ENCODE measurements around the gene SLC5A6.

The SLC5A6 gene

DNA sequence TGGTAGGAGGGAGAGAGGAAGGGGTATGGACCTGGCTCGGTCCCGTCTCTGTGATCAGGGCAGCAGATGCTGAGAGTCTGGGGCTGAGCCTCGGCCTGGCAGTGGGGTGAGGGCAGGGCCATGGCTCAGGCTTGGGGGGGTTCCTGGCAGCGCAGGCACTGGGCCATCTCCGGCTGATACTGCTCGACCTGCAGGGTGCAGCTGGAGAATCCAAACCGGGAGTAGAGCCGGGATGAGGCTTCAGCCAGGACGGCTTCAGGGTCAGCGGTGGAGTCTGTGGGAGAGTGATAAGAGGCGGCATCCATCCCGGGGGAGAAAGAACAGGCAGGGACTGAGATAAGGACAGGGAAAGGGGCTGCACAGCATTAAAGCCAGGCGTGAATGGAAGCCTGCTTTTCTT is 43.1 kb upstream of the SLC5A6 start:
- no peaks in the 10 kb centered on the region for H3K4me1 ChIP-seq (ENCODE audit: control insufficient read depth in 1 of 2, insufficient read depth in 1 of 2, low read depth in 1 of 2, low read length in 1 of 2)
- no peak overlapping the region for H3K27ac ChIP-seq
- no peak overlapping the region for H3K4me3 ChIP-seq (ENCODE audit: low read depth in 1 of 2, low read length in 1 of 2)
- peaks cover 83% of the 10 kb centered on the region for H3K27me3 ChIP-seq
- no peaks in the 10 kb centered on the region for H3K9me3 ChIP-seq
- TF ChIP-seq, protein P1, sequence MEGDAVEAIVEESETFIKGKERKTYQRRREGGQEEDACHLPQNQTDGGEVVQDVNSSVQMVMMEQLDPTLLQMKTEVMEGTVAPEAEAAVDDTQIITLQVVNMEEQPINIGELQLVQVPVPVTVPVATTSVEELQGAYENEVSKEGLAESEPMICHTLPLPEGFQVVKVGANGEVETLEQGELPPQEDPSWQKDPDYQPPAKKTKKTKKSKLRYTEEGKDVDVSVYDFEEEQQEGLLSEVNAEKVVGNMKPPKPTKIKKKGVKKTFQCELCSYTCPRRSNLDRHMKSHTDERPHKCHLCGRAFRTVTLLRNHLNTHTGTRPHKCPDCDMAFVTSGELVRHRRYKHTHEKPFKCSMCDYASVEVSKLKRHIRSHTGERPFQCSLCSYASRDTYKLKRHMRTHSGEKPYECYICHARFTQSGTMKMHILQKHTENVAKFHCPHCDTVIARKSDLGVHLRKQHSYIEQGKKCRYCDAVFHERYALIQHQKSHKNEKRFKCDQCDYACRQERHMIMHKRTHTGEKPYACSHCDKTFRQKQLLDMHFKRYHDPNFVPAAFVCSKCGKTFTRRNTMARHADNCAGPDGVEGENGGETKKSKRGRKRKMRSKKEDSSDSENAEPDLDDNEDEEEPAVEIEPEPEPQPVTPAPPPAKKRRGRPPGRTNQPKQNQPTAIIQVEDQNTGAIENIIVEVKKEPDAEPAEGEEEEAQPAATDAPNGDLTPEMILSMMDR (IDR thresholded peaks at IDR 0.05): no peak
- no peaks in the 10 kb centered on the region for H3K36me3 ChIP-seq

DNA sequence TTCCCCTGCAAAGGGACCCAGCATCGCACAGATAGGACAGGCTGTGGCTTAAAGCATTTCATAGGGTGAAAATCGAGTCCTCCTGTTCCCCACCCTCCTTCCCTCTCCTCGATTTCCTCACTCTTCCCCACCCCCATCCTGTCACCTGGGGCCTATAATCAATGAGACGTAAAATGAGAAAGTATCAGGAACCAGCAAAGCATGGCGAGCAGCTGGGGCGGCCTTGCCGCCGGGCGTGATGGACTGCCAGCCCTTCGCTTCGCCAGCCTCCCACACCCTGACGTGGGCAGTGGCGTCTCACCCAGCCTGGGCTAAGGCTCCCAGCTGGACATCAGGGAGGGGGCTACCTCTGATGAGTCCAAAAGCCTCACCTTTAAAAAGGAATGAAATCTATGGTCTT is 39.7 kb upstream of the SLC5A6 start:
- H3K9me3 ChIP-seq: no peaks in the 10 kb centered on the region
- H3K4me3 ChIP-seq (ENCODE audit: low read depth in 1 of 2, low read length in 1 of 2): no peak overlapping the region
- H3K36me3 ChIP-seq: no peaks in the 10 kb centered on the region
- H3K4me1 ChIP-seq (ENCODE audit: control insufficient read depth in 1 of 2, insufficient read depth in 1 of 2, low read depth in 1 of 2, low read length in 1 of 2): no peaks in the 10 kb centered on the region
- TF ChIP-seq, protein P1 (IDR thresholded peaks at IDR 0.05): no peak
- H3K27me3 ChIP-seq: peaks cover 63% of the 10 kb centered on the region
- no peak overlapping the region for H3K27ac ChIP-seq

DNA sequence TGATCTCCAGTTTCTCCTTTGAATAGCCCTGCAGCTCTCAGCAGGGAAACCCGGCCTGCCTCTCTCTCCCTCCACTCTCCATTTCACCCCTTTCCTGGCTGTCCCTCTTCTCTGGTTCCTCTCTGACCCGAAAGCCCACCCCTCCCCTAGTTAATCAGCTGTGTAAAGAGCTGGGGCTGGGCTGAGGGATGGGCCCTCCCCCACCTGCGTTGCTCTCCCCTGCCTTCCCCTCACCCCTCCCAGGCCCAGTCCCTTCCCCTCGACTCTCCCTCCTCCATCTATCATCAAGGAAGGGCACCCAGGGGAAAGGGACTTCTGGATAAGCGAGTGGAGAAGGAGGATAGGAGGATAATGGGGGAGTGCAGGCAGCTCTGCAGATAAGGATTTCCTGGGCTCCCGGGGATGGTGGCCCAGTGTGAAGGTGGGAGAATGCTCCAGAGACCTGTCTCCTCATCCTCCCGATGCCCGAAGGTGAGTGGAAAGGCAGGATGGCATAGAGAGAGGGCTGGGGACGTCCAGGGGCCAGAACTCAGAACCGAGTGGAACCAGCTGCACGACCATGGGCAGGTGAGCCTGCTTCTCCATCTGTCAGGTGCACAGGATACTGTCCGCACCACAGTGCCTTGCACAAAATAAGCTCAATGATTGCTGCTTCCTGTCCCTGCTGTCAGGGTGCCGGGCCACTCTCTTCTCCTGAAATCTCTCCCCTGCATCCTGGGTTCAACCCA is 38.7 kb upstream of the SLC5A6 start:
- TF ChIP-seq, protein P1 (IDR thresholded peaks at IDR 0.05): no peak
- peaks cover 54% of the 10 kb centered on the region for H3K27me3 ChIP-seq
- no peaks in the 10 kb centered on the region for H3K9me3 ChIP-seq
- H3K27ac ChIP-seq: no peak overlapping the region
- no peaks in the 10 kb centered on the region for H3K4me1 ChIP-seq (ENCODE audit: control insufficient read depth in 1 of 2, insufficient read depth in 1 of 2, low read depth in 1 of 2, low read length in 1 of 2)
- H3K36me3 ChIP-seq: no peaks in the 10 kb centered on the region
- H3K4me3 ChIP-seq (ENCODE audit: low read depth in 1 of 2, low read length in 1 of 2): no peak overlapping the region

DNA sequence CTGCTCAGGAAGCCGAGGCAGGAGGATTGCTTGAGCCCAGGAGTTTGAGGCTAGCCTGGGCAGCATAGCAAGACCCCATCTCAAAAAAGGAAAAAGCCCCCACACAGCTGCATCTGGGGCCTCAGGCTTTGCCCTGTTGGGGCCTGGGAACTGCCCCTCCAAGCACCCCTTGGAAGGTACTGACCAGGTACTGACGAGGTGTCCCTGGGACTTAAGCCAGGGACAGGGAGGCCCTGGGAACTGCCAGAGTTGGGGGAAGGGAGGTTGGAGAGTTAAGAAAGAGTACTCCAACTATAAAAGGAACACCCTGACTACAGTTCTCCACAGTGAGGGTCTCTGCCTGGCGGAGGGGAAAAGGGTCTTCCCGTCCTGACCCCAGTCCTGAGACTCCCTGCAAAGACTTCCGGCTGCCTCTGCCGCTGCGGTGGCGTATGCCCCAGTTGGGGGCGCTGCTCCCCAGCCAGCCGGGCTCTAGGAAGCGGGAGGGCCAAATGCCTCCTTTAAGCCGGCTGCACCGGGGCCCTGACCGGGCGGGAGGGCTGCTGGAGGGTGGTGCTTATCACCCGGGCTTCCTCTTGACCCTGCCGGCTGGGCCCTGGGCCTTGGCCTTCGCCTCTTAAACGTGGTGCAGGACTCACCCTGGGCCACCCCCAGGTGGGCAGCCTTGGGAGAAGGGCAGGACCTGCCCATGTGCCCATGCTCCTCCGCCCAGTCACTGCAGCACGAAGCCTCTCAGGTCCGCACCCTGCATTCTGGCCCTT is 38.0 kb upstream of the SLC5A6 start:
- Histone ChIP-seq H3K4me3 (ENCODE audit: low read depth in 1 of 2, low read length in 1 of 2) (no peak overlapping the region), H3K27ac (no peak overlapping the region), H3K9me3 (no peaks in the 10 kb centered on the region), H3K27me3 (peaks cover 46% of the 10 kb centered on the region), H3K4me1 (ENCODE audit: control insufficient read depth in 1 of 2, insufficient read depth in 1 of 2, low read depth in 1 of 2, low read length in 1 of 2) (no peaks in the 10 kb centered on the region), H3K36me3 (no peaks in the 10 kb centered on the region)
- TF ChIP-seq, protein P1 (IDR thresholded peaks at IDR 0.05): no peak

DNA sequence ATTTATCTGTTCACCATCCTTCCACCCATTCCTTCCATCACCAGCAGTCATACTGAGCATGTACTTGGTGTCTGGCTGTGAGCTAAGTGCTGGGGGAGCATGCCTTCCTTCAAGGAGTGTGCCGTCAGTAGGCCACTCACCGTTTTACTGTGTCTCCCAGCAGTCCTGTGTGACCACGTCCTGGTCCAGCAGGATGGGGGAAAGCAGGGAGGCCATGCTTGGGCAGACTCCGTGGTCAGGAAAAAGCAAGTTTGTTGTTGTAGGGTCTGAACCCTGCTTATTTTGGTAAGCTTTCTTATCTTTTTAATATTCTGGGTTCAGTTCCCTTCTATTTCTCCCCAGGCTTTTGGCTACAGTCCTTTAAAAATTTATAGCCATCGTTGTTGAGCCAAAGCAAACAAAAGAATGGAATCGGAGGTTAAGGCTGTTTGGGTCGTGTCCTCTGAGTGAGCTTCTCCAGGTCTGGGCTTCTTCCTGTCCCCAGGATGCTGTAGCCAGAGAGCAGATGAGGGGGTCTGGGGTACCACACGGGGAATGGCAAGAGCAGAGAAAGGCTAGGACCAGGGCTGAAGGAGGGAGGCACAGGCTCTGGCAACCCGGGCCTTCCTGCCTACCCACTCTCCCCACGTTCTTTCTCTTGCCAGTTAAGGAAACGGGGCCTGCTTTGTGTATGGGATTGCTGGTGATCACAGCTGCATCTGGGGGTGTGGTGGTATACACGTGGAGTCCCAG is 37.3 kb upstream of the SLC5A6 start:
- Histone ChIP-seq H3K36me3 (peaks cover 4% of the 10 kb centered on the region), H3K4me1 (ENCODE audit: control insufficient read depth in 1 of 2, insufficient read depth in 1 of 2, low read depth in 1 of 2, low read length in 1 of 2) (no peaks in the 10 kb centered on the region), H3K9me3 (no peaks in the 10 kb centered on the region), H3K27me3 (peaks cover 39% of the 10 kb centered on the region), H3K4me3 (ENCODE audit: low read depth in 1 of 2, low read length in 1 of 2) (no peak overlapping the region), H3K27ac (no peak overlapping the region)
- TF ChIP-seq, protein P1 (IDR thresholded peaks at IDR 0.05): no peak

Data from neutrophil (primary cell).